CD14-positive monocyte (primary cell): Measurements from ENCODE around the gene TM9SF3. TPM values are rescaled to one million over a fixed set of nuclear protein-coding genes. Genes with fewer than 3 reads are reported as not detected.

Source experiments
- DNase-seq, 3 donors: peaks; one replicate each; pipeline ENCODE4 v3.0.0-alpha.2; 2011 to 2022
- H2AFZ ChIP-seq: 2 replicates; pipeline ENCODE4 v1.6.0; 2012; ENCODE audit warnings: mild to moderate bottlenecking, low read depth, low read length, inconsistent platforms; ENCODE audit not compliant: insufficient read depth, poor library complexity, severe bottlenecking
- H3K27ac ChIP-seq, 2 donors: 1 replicate in 1 of 2; 2 replicates in 1 of 2; pipeline ENCODE4 v1.5.1; 2012 to 2013; ENCODE audit warnings: low read length in 2 of 2, control low read depth in 1 of 2, inconsistent platforms in 1 of 2, low read depth in 1 of 2, mild to moderate bottlenecking in 1 of 2
- H3K27me3 ChIP-seq, 2 donors: one replicate each; pipeline versions ENCODE4 v1.6.0 to v1.6.1; 2011 to 2013; ENCODE audit warnings: low read length in 2 of 2; ENCODE audit not compliant: control insufficient read depth in 2 of 2, insufficient read depth in 2 of 2
- H3K36me3 ChIP-seq, 2 donors: replicated peaks in 1 of 2; 1 replicate in 1 of 2; 2 replicates in 1 of 2; pipeline versions ENCODE4 v1.5.1 to v1.6.1; 2012 to 2013; ENCODE audit warnings: low read length in 2 of 2, control low read depth in 1 of 2, inconsistent platforms in 1 of 2, mild to moderate bottlenecking in 1 of 2; ENCODE audit not compliant: insufficient read depth in 2 of 2, control insufficient read depth in 1 of 2
- H3K4me1 ChIP-seq, 2 donors: 1 replicate in 1 of 2; 2 replicates in 1 of 2; pipeline versions ENCODE4 v1.5.1 to v1.6.1; 2012 to 2013; ENCODE audit warnings: low read length in 2 of 2, control low read depth in 1 of 2, inconsistent platforms in 1 of 2, mild to moderate bottlenecking in 1 of 2, moderate library complexity in 1 of 2; ENCODE audit not compliant: insufficient read depth in 2 of 2, control insufficient read depth in 1 of 2
- H3K4me2 ChIP-seq: replicated peaks from 2 replicates; pipeline ENCODE3; 2012; ENCODE audit warnings: low read length, moderate library complexity, mild to moderate bottlenecking; ENCODE audit not compliant: poor library complexity, severe bottlenecking; ENCODE audit errors: extremely low read depth
- H3K4me3 ChIP-seq, 3 experiments: fragments of 200-600 bp in 1 of 3; sonication (generic) in 1 of 3; replicated peaks in 1 of 3; 1 replicate in 2 of 3; 2 replicates in 1 of 3; pipeline ENCODE4 v1.5.1; 2011 to 2013; ENCODE audit warnings: low read length in 3 of 3, mild to moderate bottlenecking in 3 of 3, control low read depth in 2 of 3, low read depth in 2 of 3, inconsistent platforms in 1 of 3, moderate library complexity in 1 of 3
- H3K79me2 ChIP-seq: 2 replicates; pipeline ENCODE4 v1.6.0; 2012; ENCODE audit warnings: mild to moderate bottlenecking, control low read depth, inconsistent platforms, low read length, moderate library complexity; ENCODE audit not compliant: insufficient read depth
- H3K9ac ChIP-seq: 2 replicates; pipeline ENCODE4 v1.6.0; 2017; ENCODE audit warnings: low read length, mild to moderate bottlenecking; ENCODE audit not compliant: insufficient read depth, poor library complexity, severe bottlenecking
- H3K9me3 ChIP-seq, 2 donors: replicated peaks in 1 of 2; 1 replicate in 1 of 2; 2 replicates in 1 of 2; pipeline versions ENCODE4 v1.5.1 to v1.6.1; 2012 to 2013; ENCODE audit warnings: low read length in 2 of 2, control low read depth in 1 of 2; ENCODE audit not compliant: control insufficient read depth in 1 of 2, insufficient read depth in 1 of 2
- H4K20me1 ChIP-seq: 2 replicates; pipeline ENCODE4 v1.6.0; 2012; ENCODE audit warnings: mild to moderate bottlenecking, low read length, control low read depth, moderate library complexity; ENCODE audit not compliant: insufficient read depth
- H3K27ac Mint-ChIP-seq, 7 donors: one replicate each; pipeline ENCODE4 v1.8.0; 2020; ENCODE audit warnings: mild to moderate bottlenecking in 7 of 7, mixed read lengths in 7 of 7, moderate library complexity in 6 of 7, inconsistent platforms in 2 of 7
- H3K27me3 Mint-ChIP-seq, 3 donors: one replicate each; pipeline ENCODE4 v1.8.0; 2021 to 2022; ENCODE audit warnings: low read depth in 3 of 3, mild to moderate bottlenecking in 3 of 3, mixed read lengths in 3 of 3, moderate library complexity in 3 of 3, inconsistent platforms in 1 of 3
- H3K36me3 Mint-ChIP-seq, 2 donors: one replicate each; pipeline ENCODE4 v1.8.0; 2020; ENCODE audit warnings: mixed read lengths in 2 of 2, inconsistent platforms in 1 of 2, mild to moderate bottlenecking in 1 of 2
- H3K4me1 Mint-ChIP-seq: one replicate; pipeline ENCODE4 v1.8.0; 2020; ENCODE audit warnings: mild to moderate bottlenecking, mixed read lengths
- H3K4me3 Mint-ChIP-seq, 2 donors: one replicate each; pipeline ENCODE4 v1.8.0; 2020; ENCODE audit warnings: mild to moderate bottlenecking in 2 of 2, mixed read lengths in 2 of 2, moderate library complexity in 1 of 2
- H3K9me3 Mint-ChIP-seq, 7 donors: one replicate each; pipeline ENCODE4 v1.8.0; 2020 to 2022; ENCODE audit warnings: mixed read lengths in 7 of 7, mild to moderate bottlenecking in 6 of 7, moderate library complexity in 6 of 7, inconsistent platforms in 2 of 7
- WGBS: methylation state at CpG from one replicate; pipeline ENCODE4 v1.1.5; 2013; ENCODE audit warnings: missing lambda C conversion rate; ENCODE audit not compliant: insufficient coverage; 5-methylcytosine and 5-hydroxymethylcytosine counted together
- intact Hi-C, 2 donors: fragments of 100-400 bp; cut with micrococcal nuclease; formaldehyde crosslinking; loops; one replicate each; pipeline versions ENCODE4 v1.15.0 to v1.15.1; 2023
- polyA plus RNA-seq, 3 donors: library from polyadenylated mRNA; depleted of rRNA in 1 of 3; unstranded in 2 of 3; stranded (reverse) in 1 of 3; fragments of 300-500 nt in 2 of 3; fragments of >200 nt in 1 of 3; fragmentation: Illumina TruSeq in 2 of 3; gene quantifications; 1 replicate in 2 of 3; 2 replicates in 1 of 3; pipeline ENCODE4 v1.2.3, GENCODE V29; 2012 to 2021
- TF ChIP-seq, protein P1 (sequence below): fragments of 200-600 bp; IDR thresholded peaks from one replicate; pipeline ENCODE4 v1.8.0; 2022; ENCODE audit warnings: antibody characterized with exemption, mild to moderate bottlenecking

Gene TM9SF3
- polyA plus RNA-seq, 3 donors, result 23.9 to 67.1 (median 59.9) TPM

DNA sequence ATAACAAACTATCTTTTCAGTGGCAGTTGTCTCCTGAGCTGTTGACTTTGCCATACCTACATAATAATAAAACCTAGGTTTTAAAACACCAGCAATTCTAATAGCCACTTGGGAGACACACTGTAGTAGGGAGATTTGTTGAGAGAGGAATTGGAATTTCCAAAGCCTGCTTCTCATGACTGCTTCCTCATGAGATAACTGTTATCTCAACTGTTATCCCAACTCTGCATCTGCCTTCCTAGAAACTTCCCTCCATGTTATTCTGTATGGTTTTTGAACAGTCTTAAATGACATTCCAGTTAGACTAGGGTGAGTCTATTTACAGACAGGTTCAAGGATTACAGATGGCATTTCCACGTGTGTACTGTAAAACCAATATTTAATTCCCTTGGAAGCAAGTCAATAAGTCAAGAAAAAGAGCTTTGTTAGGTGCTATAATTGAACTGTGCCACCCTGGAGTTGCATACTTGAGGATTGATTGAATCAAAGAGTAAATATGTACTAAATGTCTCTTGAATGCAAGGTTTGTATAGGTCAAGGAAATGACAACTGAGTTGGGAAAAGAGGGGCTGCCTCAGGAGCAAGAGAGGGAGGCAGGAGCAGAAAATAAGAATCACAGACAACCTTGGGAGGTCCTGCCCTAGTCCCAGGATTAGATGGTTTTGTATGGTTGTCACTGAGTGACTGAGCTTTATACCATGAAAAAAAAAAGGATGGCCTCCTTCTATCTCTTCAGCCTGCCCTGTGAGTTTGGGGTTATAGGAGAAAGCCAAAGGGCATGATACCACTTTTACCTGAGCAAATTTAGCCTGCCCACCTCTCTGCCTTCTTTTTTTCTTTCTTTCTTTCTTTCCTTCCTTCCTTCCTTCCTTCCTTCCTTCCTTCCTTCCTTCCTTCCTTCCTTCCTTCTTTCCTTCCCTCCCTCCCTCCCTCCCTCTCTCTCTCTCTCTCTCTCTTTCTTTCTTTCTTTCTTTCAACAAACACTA, 9.9 kb upstream of the TM9SF3 start:
- Mint-ChIP-seq H3K4me1 (peaks cover 3% of the 10 kb centered on the region), H3K27ac (peak overlapping the region in 2 of 7 donors; percentile 40 to 48), H3K4me3 (no peak overlapping the region), H3K27me3 (no peaks in the 10 kb centered on the region), H3K36me3 (peaks cover 11 to 39% of the 10 kb centered on the region in 2 donors), H3K9me3 (peaks cover 0 to 4% (median 0%) of the 10 kb centered on the region in 7 donors)
- peaks cover 0 to 2% of the 10 kb centered on the region in 2 donors for H3K4me1 ChIP-seq
- no peak overlapping the region for H2AFZ ChIP-seq
- no peak for DNase-seq
- TF ChIP-seq, protein P1, sequence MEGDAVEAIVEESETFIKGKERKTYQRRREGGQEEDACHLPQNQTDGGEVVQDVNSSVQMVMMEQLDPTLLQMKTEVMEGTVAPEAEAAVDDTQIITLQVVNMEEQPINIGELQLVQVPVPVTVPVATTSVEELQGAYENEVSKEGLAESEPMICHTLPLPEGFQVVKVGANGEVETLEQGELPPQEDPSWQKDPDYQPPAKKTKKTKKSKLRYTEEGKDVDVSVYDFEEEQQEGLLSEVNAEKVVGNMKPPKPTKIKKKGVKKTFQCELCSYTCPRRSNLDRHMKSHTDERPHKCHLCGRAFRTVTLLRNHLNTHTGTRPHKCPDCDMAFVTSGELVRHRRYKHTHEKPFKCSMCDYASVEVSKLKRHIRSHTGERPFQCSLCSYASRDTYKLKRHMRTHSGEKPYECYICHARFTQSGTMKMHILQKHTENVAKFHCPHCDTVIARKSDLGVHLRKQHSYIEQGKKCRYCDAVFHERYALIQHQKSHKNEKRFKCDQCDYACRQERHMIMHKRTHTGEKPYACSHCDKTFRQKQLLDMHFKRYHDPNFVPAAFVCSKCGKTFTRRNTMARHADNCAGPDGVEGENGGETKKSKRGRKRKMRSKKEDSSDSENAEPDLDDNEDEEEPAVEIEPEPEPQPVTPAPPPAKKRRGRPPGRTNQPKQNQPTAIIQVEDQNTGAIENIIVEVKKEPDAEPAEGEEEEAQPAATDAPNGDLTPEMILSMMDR, result no peak
- no peaks in the 10 kb centered on the region for H3K9me3 ChIP-seq
- H3K4me3 ChIP-seq, result no peak overlapping the region
- H3K9ac ChIP-seq, result no peak overlapping the region
- peak overlapping the region in 1 of 2 donors; percentile 51 for H3K27ac ChIP-seq
- H4K20me1 ChIP-seq, result peaks cover 55% of the 10 kb centered on the region
- intact Hi-C loops, result no loop called here
- H3K79me2 ChIP-seq, result no peaks in the 10 kb centered on the region
- H3K27me3 ChIP-seq, result no peaks in the 10 kb centered on the region
- WGBS, result 100% methylated on average over 1 of the region's 1 CpG
- peaks cover 76 to 93% of the 10 kb centered on the region in 2 donors for H3K36me3 ChIP-seq
- H3K4me2 ChIP-seq, result no peak overlapping the region

DNA sequence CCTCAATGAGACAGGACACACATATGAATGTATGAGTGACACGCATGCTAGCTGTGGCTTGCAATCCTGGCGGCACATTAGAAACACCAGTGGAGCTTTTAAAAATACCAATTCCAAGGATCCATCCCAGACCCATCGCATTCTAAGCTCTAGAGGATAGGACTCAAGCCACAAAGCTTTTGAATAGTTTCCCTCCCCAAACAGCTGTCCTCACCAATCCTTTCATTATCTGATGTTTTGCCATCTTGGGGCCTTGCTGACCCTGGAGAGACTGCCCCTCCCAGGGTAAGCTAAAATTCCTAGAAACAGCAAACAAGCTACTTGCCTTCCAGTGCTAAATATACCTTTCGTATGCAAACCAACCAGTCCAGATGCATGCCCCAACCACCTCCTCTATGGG, 8.9 kb upstream of the TM9SF3 start:
- TF ChIP-seq, protein P1, result no peak
- Histone ChIP-seq H2AFZ (no peak overlapping the region), H3K4me3 (no peak overlapping the region), H3K4me2 (no peak overlapping the region), H3K9me3 (no peaks in the 10 kb centered on the region), H3K27ac (no peak overlapping the region), H3K36me3 (peaks cover 68 to 83% of the 10 kb centered on the region in 2 donors), H3K27me3 (no peaks in the 10 kb centered on the region), H3K4me1 (peaks cover 0 to 2% of the 10 kb centered on the region in 2 donors), H3K9ac (no peak overlapping the region), H4K20me1 (peaks cover 52% of the 10 kb centered on the region), H3K79me2 (no peaks in the 10 kb centered on the region)
- Mint-ChIP-seq H3K27ac (peak overlapping the region in 2 of 7 donors; percentile 5 to 48), H3K9me3 (peaks cover 0 to 4% (median 0%) of the 10 kb centered on the region in 7 donors), H3K27me3 (no peaks in the 10 kb centered on the region), H3K36me3 (peaks cover 14 to 40% of the 10 kb centered on the region in 2 donors), H3K4me3 (no peak overlapping the region), H3K4me1 (peaks cover 5% of the 10 kb centered on the region)
- 100% methylated on average over 1 of the region's 4 CpGs for WGBS
- no peak for DNase-seq
- intact Hi-C loops, result no loop called here
